Endothelial cell of hepatic sinusoid (primary cell): ENCODE data around the gene CCDC50.

Experiments
- in situ Hi-C: cut with HindIII; loops from 2 replicates; pipeline ENCODE4 v1.10.0; 2017; ENCODE audit warnings: low sequenced_read_pairs

The CCDC50 gene

GRCh38 chr3:191376516-191377141, 47.4 kb downstream of the CCDC50 start:
- in situ Hi-C loops = no loop called here

DNA sequence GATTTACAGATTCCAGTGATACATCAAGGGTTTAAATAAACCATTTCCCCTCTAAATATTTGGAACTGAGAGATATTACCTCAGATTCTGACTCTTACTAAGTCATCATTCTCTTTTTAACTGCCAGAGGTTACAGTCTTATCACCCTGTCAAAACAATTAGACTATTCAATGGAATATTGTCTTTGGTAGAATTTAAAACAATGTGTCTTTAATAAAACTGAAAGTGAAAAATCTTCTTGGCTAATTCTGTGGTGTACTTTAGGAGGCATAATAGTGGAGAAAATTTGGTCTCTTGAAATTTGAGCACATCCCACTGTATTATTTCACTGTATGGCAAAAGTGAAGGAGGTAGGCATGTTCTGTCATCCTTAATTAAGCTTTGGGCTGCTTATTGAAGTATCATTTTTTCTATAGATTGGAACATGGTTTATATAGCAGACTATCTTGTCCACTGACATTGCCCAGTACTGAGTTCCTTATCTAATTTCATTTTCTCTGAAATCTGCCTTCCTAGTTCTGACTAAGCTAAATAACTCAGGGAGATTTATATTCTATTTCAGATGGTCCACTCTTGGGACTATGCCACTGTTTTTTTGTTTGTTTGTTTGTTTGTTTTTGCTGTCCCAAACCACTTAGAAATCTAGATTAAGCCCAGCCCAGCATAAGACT, 49.1 kb downstream of the CCDC50 start:
- in situ Hi-C loops = no loop called here

DNA sequence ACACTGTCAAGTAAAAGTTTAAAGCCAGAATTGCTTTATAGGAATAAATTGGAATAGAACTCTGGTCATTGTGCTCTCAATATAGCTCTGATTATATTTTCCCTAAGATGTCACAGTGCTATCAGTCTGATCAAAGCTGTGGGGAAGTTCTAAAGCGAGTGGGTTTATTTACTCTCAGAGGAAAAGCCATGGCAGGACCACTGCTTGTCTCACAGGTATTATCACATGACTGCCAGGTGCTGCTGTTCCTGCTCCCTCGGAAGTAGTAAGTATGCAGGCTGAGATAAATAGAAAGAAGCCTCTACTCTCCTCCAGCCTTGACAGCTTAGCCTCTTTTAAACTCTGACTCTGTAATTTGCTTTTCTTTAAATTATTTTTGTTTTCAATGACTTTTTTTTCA, 50.3 kb downstream of the CCDC50 start:
- in situ Hi-C loops = no loop called here

DNA sequence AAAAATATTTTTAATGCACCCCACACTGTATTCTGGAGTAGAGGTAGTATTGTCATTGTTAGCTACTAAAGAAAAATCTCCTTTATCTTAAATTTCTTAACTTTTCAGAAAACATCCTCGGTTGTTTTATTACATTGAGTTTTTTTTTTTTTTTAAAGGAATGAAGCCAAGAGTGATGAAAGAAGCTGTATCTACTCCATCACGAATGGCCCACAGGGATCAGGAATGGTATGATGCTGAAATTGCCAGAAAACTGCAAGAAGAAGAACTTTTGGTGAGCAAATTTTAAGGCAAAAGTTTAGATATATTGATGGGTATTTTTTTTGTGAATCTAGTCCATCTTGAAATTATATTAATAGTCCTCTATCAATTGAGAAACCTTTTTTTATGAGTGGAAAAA, 50.8 kb downstream of the CCDC50 start:
- in situ Hi-C loops = no loop called here

- in situ Hi-C loops = no loop called here
Observed at GRCh38 chr3:191381303-191381702, 52.1 kb downstream of the CCDC50 start.

DNA sequence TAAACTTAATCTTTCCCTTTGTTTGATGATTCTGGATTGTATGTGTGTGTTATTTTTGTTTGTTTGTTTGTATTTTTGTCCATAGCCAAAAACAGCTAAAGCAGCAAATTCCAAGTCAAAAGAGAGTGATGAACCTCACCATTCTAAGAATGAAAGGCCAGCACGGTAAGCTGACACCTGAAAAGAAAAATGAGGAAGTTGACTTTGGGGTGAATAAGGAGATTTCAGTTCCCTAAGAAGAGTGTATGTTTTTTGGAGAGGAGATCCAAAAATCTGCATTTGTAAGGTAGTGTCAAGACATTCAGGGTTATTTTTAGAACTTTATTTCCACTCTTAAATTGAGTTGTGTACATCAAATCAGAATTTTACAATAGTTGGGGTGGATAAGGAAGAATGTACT, 53.5 kb downstream of the CCDC50 start:
- in situ Hi-C loops = no loop called here

GRCh38 chr3:191383124-191383523, 53.9 kb downstream of the CCDC50 start:
- in situ Hi-C loops = no loop called here

DNA sequence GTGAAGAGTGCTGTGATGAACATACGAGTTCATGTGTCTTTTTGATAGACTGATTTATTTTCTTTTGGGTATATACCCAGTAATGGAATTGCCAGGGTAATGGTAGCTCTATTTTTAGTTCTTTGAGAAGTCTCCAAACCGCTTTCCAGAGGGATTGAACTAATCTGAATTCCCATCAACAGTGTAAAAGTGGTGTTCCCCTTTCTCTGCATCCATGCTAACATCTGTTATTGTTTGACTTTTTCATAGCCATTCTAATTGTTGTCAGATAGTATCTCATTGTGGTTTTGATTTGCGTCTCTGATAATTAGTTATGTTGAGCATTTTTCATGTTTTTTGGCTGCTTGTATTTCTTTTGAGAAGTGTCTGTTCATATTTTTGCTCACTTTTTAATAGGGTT, 55.9 kb downstream of the CCDC50 start:
- in situ Hi-C loops = no loop called here

- in situ Hi-C loops = no loop called here
Observed at GRCh38 chr3:191387441-191388077, 58.4 kb downstream of the CCDC50 start.

- in situ Hi-C loops = no loop called here
Observed at GRCh38 chr3:191388823-191389222, 59.6 kb downstream of the CCDC50 start.

- in situ Hi-C loops = no loop called here
Observed at GRCh38 chr3:191390580-191390979, 61.4 kb downstream of the CCDC50 start.

DNA sequence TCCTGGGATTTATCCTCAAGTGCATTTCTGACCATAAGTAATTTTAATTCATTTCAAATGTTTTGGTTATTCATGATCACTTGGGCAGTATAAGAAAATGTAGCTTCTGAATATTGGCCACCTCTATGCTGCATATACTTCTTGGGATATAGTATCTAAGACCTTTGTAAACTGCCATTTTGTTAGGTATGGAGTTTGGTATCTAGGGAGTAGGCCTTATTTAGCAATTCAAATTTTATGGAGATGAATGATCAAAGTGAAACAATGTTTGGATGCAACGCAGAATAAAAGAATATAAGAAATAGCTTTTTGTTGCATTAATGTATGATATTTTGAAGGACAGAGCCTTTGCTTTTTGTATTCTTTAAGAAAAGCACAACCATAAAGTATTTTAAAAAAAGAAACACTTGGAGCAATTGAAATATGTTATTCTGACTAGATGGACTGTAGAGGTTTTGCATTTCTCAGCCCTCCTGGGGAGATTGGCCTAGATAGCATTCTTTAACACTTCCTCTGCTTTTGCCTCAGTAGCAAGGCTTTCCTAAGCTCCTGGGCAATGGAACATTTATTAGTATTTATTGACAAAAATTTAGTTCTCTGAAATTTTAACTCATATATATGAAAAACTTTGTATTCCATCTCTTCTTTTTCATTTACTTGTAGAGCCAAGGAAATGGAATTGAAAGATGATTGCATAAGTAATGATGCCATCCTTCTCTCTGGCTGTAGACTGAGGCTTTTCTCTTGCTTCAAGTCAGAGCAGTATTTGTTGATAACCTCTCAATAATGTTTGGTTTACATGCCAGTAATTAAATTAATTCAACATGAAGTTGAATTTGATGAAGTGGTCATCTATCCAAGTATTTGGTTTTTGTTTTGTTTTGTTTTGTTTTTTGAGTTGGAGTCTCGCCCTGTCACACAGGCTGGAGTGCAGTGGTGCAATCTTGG, 62.9 kb downstream of the CCDC50 start:
- in situ Hi-C loops = no loop called here

DNA sequence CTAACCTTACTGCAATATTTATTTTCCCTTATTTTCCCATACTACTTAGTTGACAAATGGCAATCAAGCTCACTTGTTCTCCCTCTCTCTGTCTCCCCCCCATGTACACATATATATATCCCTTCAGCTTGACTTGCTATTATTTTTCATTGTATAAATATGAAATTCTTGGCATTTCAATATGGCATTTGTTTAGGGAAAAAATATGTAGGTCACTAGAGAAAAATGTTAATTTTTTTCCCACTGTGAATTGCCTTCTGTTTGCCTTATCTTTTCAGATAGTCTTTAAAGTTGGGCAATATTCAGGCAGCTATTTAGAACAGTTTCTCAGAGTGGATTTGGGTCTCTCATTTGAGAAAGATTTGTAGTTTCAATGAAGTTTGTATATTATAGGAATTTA, 64.0 kb downstream of the CCDC50 start:
- in situ Hi-C loops = no loop called here

DNA sequence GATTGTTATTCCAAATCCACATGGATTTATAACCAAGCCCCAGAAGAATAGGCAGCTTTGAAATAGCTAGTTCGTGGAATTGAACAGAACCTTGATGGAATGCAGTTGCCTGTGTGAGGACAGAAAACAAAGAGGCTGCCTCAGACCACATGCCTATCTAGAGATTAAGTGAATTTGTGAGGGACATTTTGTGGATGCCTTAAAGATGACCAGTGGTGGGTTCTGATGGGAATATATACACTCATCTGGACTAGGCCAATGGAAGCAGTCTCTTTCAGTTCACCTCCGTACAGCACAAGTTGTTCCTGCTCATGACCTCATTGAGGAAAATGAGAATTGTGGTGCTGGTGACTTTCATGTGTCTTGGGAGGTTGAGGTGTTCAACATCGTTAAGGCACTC, 68.6 kb downstream of the CCDC50 start:
- in situ Hi-C loops = no loop called here

GRCh38 chr3:191398607-191399006, 69.4 kb downstream of the CCDC50 start:
- in situ Hi-C loops = no loop called here

GRCh38 chr3:191399918-191400317, 70.7 kb downstream of the CCDC50 start:
- in situ Hi-C loops = loop anchor here (25.0 kb wide), 1 partner anchor 1037 kb away; no protein-coding TSS in a partner anchor

DNA sequence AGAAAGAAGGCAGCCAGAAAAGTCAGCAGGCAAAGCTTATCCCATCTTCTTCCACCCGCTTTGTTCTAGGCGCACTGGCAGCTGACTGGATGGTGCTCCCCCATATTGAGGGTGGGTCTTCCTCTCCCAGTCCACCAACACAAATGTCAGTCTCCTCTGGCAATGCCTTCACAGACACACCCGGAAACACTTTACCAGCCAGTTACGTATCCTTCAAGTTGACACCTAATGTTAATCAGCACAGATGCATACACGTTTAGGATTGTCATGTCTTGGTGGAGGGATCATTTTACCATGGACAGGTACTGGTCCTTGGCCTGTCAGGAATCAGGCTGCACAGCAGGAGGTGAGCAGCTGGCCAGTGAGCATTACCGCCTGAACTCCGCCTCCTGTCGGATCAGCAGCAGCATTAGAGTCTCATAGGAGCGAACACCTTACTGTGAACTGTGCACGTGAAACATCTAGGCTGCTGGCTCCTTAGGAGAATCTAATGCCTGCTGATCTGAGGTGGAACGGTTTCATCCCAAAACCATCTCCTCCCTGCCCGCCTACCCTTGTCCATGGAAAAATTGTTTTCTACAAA, 72.7 kb downstream of the CCDC50 start:
- in situ Hi-C loops = loop anchor here (25.0 kb wide), 1 partner anchor 1035 kb away; no protein-coding TSS in a partner anchor

GRCh38 chr3:191409791-191410359, 80.7 kb downstream of the CCDC50 start:
- in situ Hi-C loops = loop anchor here (25.0 kb wide), 1 partner anchor 1027 kb away; no protein-coding TSS in a partner anchor

- in situ Hi-C loops = loop anchor here (25.0 kb wide), 1 partner anchor 1025 kb away; no protein-coding TSS in a partner anchor
Observed at GRCh38 chr3:191412759-191413158, 83.6 kb downstream of the CCDC50 start.

DNA sequence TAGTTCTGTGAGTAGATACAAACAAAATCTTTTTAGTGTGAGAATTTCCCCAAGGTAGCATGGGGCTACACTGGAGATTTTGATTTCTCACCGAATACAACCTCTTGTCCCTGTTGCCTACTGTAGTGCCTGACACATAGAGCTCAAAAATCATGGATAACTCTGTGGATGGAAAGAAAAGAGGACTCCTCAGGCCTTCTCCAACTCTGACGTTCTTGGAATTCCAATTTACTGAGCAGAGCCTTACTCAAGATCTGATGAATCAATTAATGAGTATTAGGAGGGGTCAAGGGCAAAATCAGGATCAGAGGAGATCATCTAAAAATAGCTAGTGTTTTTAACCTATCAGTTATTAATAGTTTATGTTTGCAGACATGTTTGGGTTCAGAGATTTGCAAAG, 85.1 kb downstream of the CCDC50 start:
- in situ Hi-C loops = loop anchor here (25.0 kb wide), 1 partner anchor 1023 kb away; no protein-coding TSS in a partner anchor
